Measurements from ENCODE around the gene ST7L.
A peak's percentile ranks its signal among the peaks of the same experiment; 100 is the strongest.
"Not testable (repeated sequence)": the region's sequence is repeated elsewhere in the genome, so short reads cannot be mapped to it uniquely, and the experiment has no call there.

Gene ST7L

DNA sequence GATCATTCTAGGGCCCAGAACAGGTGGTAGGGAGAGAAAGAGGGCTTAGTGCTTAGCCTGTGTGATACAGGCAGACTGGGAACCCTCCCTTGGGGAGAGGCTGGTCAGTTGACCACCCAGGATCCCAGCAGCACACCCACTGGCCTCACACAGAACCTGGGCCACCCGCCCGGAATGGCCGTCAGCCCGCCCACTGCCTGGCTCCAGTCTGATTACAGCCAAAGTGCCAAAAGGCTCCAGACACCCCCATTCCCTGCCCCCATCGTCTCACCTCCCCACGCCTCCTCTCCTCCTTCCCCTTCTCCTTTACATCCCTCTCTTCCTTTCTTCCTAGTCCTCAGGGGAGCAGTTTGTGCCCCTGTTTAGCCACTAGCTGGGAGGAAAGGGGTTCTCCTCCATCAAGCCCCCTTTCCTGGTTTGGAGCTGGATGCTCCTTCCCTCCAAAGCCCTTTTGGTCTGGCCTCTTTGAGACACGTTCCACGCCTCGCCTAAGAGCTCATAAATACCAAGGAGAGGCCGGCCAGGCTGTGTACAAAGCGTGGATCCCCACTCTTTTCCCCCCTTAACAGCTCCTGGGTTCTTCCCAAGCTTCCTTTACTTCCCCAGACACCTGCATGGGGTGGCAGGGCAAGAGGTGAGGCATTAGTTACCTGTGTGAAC is 114.8 kb downstream of the ST7L start:
- Histone ChIP-seq H3K4me1 (peaks cover 15% of the 10 kb centered on the region), H3K27me3 (ENCODE audit: low read depth) (no peaks in the 10 kb centered on the region), H3K9me3 (no peaks in the 10 kb centered on the region), H3K4me3 (no peak overlapping the region), H3K36me3 (replicated peaks) (no peaks in the 10 kb centered on the region)
- in situ Hi-C loops (cut with MboI; ENCODE audit: low sequenced_read_pairs): no loop called here
- DNase-seq (ENCODE audit: low spot score in 2 of 2): no peak

DNA sequence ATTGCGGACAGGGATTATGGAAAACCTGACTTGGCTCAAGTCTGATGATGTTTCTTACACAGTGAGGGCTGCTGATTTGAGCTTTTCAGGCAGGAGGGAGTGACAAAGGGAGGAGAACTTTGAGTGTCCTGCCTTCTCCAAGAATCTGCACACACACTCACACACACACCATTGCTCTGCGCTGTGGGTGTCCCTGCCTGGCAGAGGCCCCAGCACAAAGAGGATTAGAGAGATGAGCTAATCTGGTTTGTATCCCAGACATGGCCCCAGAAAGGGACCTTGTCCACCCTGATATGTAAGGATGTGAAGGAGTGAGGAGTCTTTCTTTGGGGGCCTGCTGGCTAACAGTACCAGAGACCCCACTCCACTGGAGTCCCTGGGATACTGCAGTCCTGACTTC is 116.1 kb downstream of the ST7L start:
- no peak overlapping the region for H3K4me3 ChIP-seq
- H3K9me3 ChIP-seq: no peaks in the 10 kb centered on the region
- peak in 1 of 2 experiments; percentile 25 for DNase-seq (ENCODE audit: low spot score in 2 of 2)
- in situ Hi-C loops (cut with MboI; ENCODE audit: low sequenced_read_pairs): no loop called here
- peaks cover 15% of the 10 kb centered on the region for H3K4me1 ChIP-seq
- no peaks in the 10 kb centered on the region for H3K36me3 ChIP-seq (replicated peaks)
- no peaks in the 10 kb centered on the region for H3K27me3 ChIP-seq (ENCODE audit: low read depth)

DNA sequence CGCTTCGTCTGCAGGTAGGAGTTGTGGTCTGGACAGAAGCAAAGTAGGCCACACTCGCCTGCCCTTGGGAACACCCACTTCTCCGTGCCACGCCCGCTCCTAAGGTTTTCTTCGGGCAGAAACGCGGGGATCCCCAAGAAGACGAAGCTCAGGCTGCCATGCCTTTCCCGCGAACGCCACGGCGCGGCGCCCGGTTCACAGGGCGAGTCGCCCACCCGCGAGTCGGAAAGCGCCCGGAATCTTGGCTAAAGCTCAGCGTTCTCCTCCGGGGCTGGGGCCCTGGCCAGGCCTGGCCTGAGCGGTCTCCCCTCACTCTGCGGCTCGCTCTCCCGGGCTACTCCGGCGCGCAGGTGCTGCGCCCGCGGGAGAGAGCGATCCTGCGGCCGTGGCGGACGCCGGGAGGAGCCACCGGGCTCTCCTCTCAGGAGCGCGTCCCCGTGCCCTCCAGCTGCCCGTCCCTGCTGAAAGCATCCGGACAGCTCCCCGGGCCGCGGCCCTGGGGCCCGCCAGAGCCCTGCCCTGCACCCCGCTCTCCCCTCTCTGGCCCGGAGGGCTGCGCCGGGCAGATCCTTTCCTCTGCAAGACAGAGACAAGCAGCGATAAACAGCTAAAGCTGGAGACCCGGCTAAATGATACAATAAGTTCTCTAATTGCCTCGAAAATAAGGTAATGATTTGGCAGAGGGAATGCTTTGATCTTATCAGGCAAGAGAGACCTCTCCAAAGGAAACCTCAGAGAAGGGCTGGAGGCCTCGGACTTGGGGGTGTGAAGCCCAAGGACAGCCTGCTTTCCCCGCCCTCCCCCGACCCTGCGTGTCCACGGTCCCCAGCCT is 116.9 kb downstream of the ST7L start:
- H3K9me3 ChIP-seq: no peaks in the 10 kb centered on the region
- peaks cover 15% of the 10 kb centered on the region for H3K4me1 ChIP-seq
- H3K27me3 ChIP-seq (ENCODE audit: low read depth): no peaks in the 10 kb centered on the region
- DNase-seq (ENCODE audit: low spot score in 2 of 2): peak; percentile 6 to 78
- H3K36me3 ChIP-seq (replicated peaks): no peaks in the 10 kb centered on the region
- H3K4me3 ChIP-seq: peak overlapping the region; percentile 29
- in situ Hi-C loops (cut with MboI; ENCODE audit: low sequenced_read_pairs): no loop called here

DNA sequence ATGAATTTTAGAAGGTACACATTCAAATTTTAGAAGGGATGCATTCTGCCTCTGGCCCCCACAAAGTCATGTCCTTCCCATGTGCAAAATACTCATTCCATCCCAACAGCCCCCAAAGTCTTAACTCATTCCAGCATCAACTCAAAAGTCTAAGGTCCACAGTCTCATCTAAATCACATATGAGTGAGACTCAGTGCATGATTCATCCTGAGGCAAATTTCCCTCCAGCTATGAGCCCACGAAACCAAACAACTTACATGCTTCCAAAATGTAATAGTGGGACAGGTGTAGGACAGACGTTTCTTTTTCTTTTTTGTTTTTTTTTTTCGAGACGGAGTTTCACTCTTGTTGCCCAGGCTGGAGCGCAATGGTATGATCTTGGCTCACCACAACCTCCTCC is 122.7 kb downstream of the ST7L start:
- H3K4me1 ChIP-seq: 0 out of 2 replicates have a peak, but pooled peaks cover under 1% of the 10 kb centered on the region
- no peaks in the 10 kb centered on the region; the same call in 1 of the 2 replicates for H3K27me3 ChIP-seq (ENCODE audit: low read depth)
- H3K4me3 ChIP-seq: no peak overlapping the region
- no peak for DNase-seq (ENCODE audit: low spot score in 2 of 2)
- in situ Hi-C loops (cut with MboI; ENCODE audit: low sequenced_read_pairs): no loop called here
- no peaks in the 10 kb centered on the region for H3K9me3 ChIP-seq
- no peaks in the 10 kb centered on the region for H3K36me3 ChIP-seq (replicated peaks)

DNA sequence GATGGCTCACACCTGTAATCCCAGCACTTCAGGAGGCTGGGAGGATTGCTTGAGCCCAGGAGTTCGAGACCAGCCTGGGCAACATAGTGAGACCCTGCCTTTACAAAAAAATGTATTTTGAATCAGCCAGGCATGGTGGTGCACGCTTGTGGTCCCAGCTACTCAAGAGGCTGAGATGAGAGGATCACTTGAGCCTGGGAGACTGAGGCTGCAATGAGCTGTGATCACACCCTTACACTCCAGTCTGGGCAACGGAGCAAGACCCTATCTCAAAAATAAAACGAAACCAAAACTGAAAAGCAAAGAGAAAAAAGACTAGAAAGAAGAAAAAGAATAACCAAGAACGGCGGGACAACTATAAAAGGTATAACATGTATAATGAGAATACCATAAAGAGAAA is 125.6 kb downstream of the ST7L start:
- DNase-seq (ENCODE audit: low spot score in 2 of 2): no peak
- Histone ChIP-seq H3K4me1 (no peaks in the 10 kb centered on the region), H3K9me3 (no peaks in the 10 kb centered on the region), H3K27me3 (ENCODE audit: low read depth) (no peaks in the 10 kb centered on the region; the same call in 1 of the 2 replicates), H3K4me3 (no peak overlapping the region), H3K36me3 (replicated peaks) (no peaks in the 10 kb centered on the region)
- in situ Hi-C loops (cut with MboI; ENCODE audit: low sequenced_read_pairs): no loop called here

DNA sequence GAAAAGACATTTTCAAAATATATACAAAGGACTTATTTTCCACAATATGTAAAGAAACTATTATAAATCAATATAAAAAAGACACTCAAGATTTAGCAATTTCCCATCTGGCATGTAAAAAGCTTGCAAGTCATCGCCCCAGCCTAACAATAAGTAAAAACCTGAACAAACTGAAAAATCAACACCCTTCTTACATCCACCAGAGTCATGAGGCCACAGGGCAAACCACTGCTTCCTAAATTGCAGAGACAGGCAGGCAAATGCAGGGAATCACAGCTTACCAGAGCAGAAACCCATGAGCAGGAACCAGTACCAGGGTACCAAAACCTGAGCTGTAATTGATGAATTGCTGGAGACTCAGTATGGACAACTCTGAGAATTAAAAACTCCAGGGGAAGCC is 126.9 kb downstream of the ST7L start:
- in situ Hi-C loops (cut with MboI; ENCODE audit: low sequenced_read_pairs): no loop called here
- DNase-seq (ENCODE audit: low spot score in 2 of 2): no peak
- no peaks in the 10 kb centered on the region; the same call in 1 of the 2 replicates for H3K27me3 ChIP-seq (ENCODE audit: low read depth)
- H3K4me3 ChIP-seq: no peak overlapping the region
- no peaks in the 10 kb centered on the region for H3K9me3 ChIP-seq
- no peaks in the 10 kb centered on the region for H3K36me3 ChIP-seq (replicated peaks)
- H3K4me1 ChIP-seq: peaks cover 3% of the 10 kb centered on the region

DNA sequence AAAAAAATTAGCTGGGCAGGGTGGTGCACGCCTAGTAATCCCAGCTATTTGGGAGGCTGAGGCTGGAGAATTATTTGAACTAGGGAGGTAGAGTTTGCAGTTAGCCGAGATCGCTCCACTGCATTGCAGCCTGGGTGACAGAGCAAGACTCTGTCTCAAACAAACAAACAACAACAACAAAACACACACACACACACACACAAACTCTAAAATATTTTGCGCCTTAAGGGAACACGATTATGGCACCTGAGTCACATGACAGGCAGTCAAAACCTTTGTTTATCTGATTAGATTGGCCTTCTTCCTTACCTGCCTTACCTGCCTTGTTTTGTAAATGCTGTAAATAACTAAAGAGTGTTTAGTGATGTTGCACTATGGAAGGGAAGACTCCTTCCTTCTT is 130.8 kb downstream of the ST7L start:
- no peak overlapping the region for H3K4me3 ChIP-seq
- in situ Hi-C loops (cut with MboI; ENCODE audit: low sequenced_read_pairs): no loop called here
- DNase-seq (ENCODE audit: low spot score in 2 of 2): no peak
- H3K27me3 ChIP-seq (ENCODE audit: low read depth): no peaks in the 10 kb centered on the region; the same call in 1 of the 2 replicates
- no peaks in the 10 kb centered on the region for H3K9me3 ChIP-seq
- peaks cover 9% of the 10 kb centered on the region for H3K4me1 ChIP-seq
- H3K36me3 ChIP-seq (replicated peaks): no peaks in the 10 kb centered on the region

DNA sequence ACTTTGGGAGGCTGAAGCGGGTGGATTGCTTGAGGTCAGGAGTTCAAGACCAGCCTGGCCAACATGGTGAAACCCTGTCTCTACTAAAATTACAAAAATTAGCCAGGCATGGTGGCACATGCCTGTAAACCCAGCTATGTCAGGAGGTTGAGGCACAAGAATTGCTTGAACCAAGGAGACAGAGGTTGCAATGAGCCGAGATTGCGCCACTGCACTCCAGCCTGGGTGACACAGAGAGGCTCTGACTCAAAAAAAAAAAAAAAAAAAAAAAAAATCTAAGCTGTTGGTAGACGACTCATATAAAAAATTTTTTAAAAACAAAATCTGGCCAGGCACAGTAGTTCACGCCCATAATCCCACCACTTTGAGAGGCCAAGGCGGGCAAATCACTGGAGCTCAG is 131.3 kb downstream of the ST7L start:
- DNase-seq (ENCODE audit: low spot score in 2 of 2); in situ Hi-C loops (cut with MboI; ENCODE audit: low sequenced_read_pairs); H3K9me3 ChIP-seq; H3K4me1 ChIP-seq; H3K27me3 ChIP-seq (ENCODE audit: low read depth); H3K36me3 ChIP-seq (replicated peaks); H3K4me3 ChIP-seq: not testable (repeated sequence)

DNA sequence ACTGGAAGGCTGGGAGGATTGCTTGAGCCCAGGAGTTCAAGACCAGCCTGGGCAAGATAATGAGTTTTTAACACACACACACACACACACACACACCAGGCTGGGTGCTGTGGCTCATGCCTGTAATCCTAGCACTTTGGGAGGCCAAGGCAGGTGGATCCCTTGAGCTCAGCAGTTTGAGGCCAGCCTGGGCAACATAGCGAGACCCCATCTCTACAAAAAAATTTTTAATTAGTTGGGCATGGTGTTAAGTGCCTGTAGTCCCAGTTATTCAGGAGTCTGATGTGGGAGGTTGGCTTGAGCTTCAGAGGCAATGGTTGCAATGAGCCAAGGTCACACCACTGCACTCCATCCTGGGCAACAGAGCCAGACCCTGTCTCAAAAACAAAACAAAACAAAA is 132.9 kb downstream of the ST7L start:
- DNase-seq (ENCODE audit: low spot score in 2 of 2); H3K27me3 ChIP-seq (ENCODE audit: low read depth); H3K4me1 ChIP-seq; H3K4me3 ChIP-seq; in situ Hi-C loops (cut with MboI; ENCODE audit: low sequenced_read_pairs); H3K36me3 ChIP-seq (replicated peaks); H3K9me3 ChIP-seq: not testable (repeated sequence)

DNA sequence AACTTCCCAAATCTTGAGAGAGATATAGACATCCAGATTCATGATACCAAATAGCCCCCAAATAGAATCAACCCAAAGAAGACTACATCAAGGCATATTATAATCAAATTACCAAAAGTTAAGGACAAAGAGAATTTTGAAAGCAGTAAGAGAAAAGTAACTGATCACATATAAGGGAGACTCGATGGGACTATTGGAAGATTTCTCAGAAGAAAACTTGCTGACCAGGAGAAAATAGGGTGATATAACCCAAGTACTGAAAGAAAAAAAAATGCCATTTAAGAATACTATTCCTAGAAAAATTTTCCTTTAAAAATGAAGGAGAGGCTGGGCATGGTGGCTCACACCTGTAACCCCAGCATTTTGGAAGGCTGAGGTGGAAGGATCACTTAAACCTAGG is 140.6 kb downstream of the ST7L start:
- Histone ChIP-seq H3K27me3 (ENCODE audit: low read depth) (peaks cover 4% of the 10 kb centered on the region; the same call in 1 of the 2 replicates), H3K4me1 (no peaks in the 10 kb centered on the region), H3K9me3 (peaks cover 3% of the 10 kb centered on the region; the same call in 1 of the 2 replicates), H3K36me3 (replicated peaks) (no peaks in the 10 kb centered on the region), H3K4me3 (no peak overlapping the region)
- no peak for DNase-seq (ENCODE audit: low spot score in 2 of 2)
- in situ Hi-C loops (cut with MboI; ENCODE audit: low sequenced_read_pairs): no loop called here

DNA sequence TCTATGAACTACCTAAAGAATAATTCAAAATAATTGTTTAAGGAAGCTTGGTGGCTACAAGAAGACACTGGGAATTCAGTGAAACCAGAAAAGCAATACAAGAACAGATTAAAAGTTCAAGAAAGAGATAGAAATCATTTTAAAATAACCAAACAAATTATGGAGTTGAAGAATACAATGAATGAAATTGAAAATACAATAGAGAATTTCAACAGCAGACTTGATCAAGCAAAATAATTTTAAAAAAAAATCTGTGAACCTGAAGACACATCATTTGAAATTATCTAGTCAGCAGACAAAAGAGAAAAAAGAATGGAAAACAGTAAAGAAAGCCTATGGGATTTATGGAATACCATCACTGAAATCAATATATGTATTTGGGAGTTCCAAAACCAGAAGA is 141.4 kb downstream of the ST7L start:
- H3K27me3 ChIP-seq (ENCODE audit: low read depth): peaks cover under 1% of the 10 kb centered on the region; the same call in 1 of the 2 replicates
- in situ Hi-C loops (cut with MboI; ENCODE audit: low sequenced_read_pairs): no loop called here
- H3K4me1 ChIP-seq: no peaks in the 10 kb centered on the region
- H3K4me3 ChIP-seq: no peak overlapping the region
- no peaks in the 10 kb centered on the region for H3K36me3 ChIP-seq (replicated peaks)
- DNase-seq (ENCODE audit: low spot score in 2 of 2): no peak
- H3K9me3 ChIP-seq: peaks cover 3% of the 10 kb centered on the region; the same call in 1 of the 2 replicates

All from HAP-1 (cell line).